Vagina (tissue), 2 donors: ENCODE data around the gene KCND2. TPM values are rescaled to one million over a fixed set of nuclear protein-coding genes. Genes with fewer than 3 reads are reported as not detected.

Source experiments
- DNase-seq, 2 donors: peaks; one replicate each; pipeline ENCODE4 v3.0.0-alpha.2; 2017; ENCODE audit errors: extremely low spot score in 2 of 2
- H3K27ac ChIP-seq: fragments of 200-600 bp; sonication (generic); one replicate; pipeline ENCODE4 v1.5.1; 2019
- H3K27me3 ChIP-seq: fragments of 200-600 bp; sonication (generic); one replicate; pipeline ENCODE4 v1.5.1; 2019
- H3K36me3 ChIP-seq, 2 donors: fragments of 200-600 bp; sonication (generic); one replicate each; pipeline ENCODE4 v1.5.1; 2017 to 2019
- H3K4me1 ChIP-seq: fragments of 200-600 bp; sonication (generic); one replicate; pipeline ENCODE4 v1.5.1; 2019
- H3K4me3 ChIP-seq, 2 donors: fragments of 200-600 bp; sonication (generic); 1 replicate in 1 of 2; 2 replicates in 1 of 2; pipeline ENCODE4 v1.5.1; 2016 to 2019
- H3K9me3 ChIP-seq: fragments of 200-600 bp; sonication (generic); one replicate; pipeline ENCODE4 v1.5.1; 2019
- CTCF ChIP-seq, 3 experiments: fragments of 450-650 bp in 2 of 3; fragments of 200-600 bp in 1 of 3; sonication (generic) in 1 of 3; IDR thresholded peaks; one replicate each; pipeline ENCODE4 v1.5.1; 2017 to 2019; ENCODE audit warnings: antibody characterized with exemption in 3 of 3, mild to moderate bottlenecking in 2 of 3, moderate library complexity in 2 of 3
- POLR2A ChIP-seq, 2 donors: fragments of 450-650 bp; IDR thresholded peaks; one replicate each; pipeline ENCODE4 v1.6.1; 2017; ENCODE audit warnings: antibody characterized with exemption in 2 of 2, mild to moderate bottlenecking in 2 of 2, moderate library complexity in 2 of 2
- POLR2AphosphoS5 ChIP-seq, 2 donors: sonication (generic); formaldehyde crosslinking; IDR thresholded peaks; one replicate each; pipeline ENCODE4 v1.9.0; 2017; ENCODE audit warnings: antibody characterized with exemption in 2 of 2, mild to moderate bottlenecking in 2 of 2, low read depth in 1 of 2; ENCODE audit not compliant: insufficient read depth in 1 of 2
- intact Hi-C: fragments of 100-400 bp; cut with DNase I; formaldehyde crosslinking; loops from one replicate; pipeline ENCODE4 v1.15.1; 2023
- total RNA-seq: library from RNA; depleted of rRNA; stranded (reverse); fragments of >200 nt; gene quantifications from one replicate; pipeline ENCODE4 v1.2.3, GENCODE V29; 2016

KCND2 gene
- total RNA-seq, 1 donor from 2014 or later = 3.7 TPM

- no peaks in the 10 kb centered on the region for H3K27me3 ChIP-seq
- intact Hi-C loops = no loop called here
- no peak for TF ChIP-seq POLR2A (IDR thresholded peaks at IDR 0.05)
- TF ChIP-seq CTCF (IDR thresholded peaks at IDR 0.05) = no peak
- no peak for TF ChIP-seq POLR2AphosphoS5 (IDR thresholded peaks at IDR 0.05; ENCODE audit: insufficient read depth in 1 of 2, low read depth in 1 of 2)
- H3K4me1 ChIP-seq = no peaks in the 10 kb centered on the region
- no peak for DNase-seq
- H3K36me3 ChIP-seq = no peaks in the 10 kb centered on the region
- H3K9me3 ChIP-seq = no peaks in the 10 kb centered on the region
- H3K27ac ChIP-seq = no peak overlapping the region
- no peak overlapping the region for H3K4me3 ChIP-seq
Measured at GRCh38 chr7:120441850-120442249, 168.9 kb downstream of the KCND2 start.

- H3K4me1 ChIP-seq = no peaks in the 10 kb centered on the region
- H3K27ac ChIP-seq = no peak overlapping the region
- H3K9me3 ChIP-seq = no peaks in the 10 kb centered on the region
- DNase-seq = no peak
- H3K4me3 ChIP-seq = no peak overlapping the region
- TF ChIP-seq CTCF (IDR thresholded peaks at IDR 0.05) (no peak), POLR2AphosphoS5 (IDR thresholded peaks at IDR 0.05; ENCODE audit: insufficient read depth in 1 of 2, low read depth in 1 of 2) (no peak), POLR2A (IDR thresholded peaks at IDR 0.05) (no peak)
- intact Hi-C loops = no loop called here
- H3K27me3 ChIP-seq = no peaks in the 10 kb centered on the region
- H3K36me3 ChIP-seq = no peaks in the 10 kb centered on the region
Measured at GRCh38 chr7:120442838-120443237, 169.9 kb downstream of the KCND2 start.

GRCh38 chr7:120444650-120445049 is 171.7 kb downstream of the KCND2 start:
- no peaks in the 10 kb centered on the region for H3K9me3 ChIP-seq
- no peak for TF ChIP-seq POLR2A (IDR thresholded peaks at IDR 0.05)
- no peak for TF ChIP-seq POLR2AphosphoS5 (IDR thresholded peaks at IDR 0.05; ENCODE audit: insufficient read depth in 1 of 2, low read depth in 1 of 2)
- no peak for TF ChIP-seq CTCF (IDR thresholded peaks at IDR 0.05)
- no peak overlapping the region for H3K4me3 ChIP-seq
- intact Hi-C loops = no loop called here
- H3K27me3 ChIP-seq = no peaks in the 10 kb centered on the region
- no peaks in the 10 kb centered on the region for H3K4me1 ChIP-seq
- no peak for DNase-seq
- no peak overlapping the region for H3K27ac ChIP-seq
- no peaks in the 10 kb centered on the region for H3K36me3 ChIP-seq

GRCh38 chr7:120445276-120445675 is 172.3 kb downstream of the KCND2 start:
- no peak overlapping the region for H3K4me3 ChIP-seq
- no peaks in the 10 kb centered on the region for H3K9me3 ChIP-seq
- no peaks in the 10 kb centered on the region for H3K36me3 ChIP-seq
- TF ChIP-seq POLR2AphosphoS5 (IDR thresholded peaks at IDR 0.05; ENCODE audit: insufficient read depth in 1 of 2, low read depth in 1 of 2) (no peak), CTCF (IDR thresholded peaks at IDR 0.05) (no peak), POLR2A (IDR thresholded peaks at IDR 0.05) (no peak)
- intact Hi-C loops = no loop called here
- no peaks in the 10 kb centered on the region for H3K4me1 ChIP-seq
- no peaks in the 10 kb centered on the region for H3K27me3 ChIP-seq
- DNase-seq = no peak
- H3K27ac ChIP-seq = no peak overlapping the region

- no peak for DNase-seq
- no peak for TF ChIP-seq CTCF (IDR thresholded peaks at IDR 0.05)
- no peak for TF ChIP-seq POLR2AphosphoS5 (IDR thresholded peaks at IDR 0.05; ENCODE audit: insufficient read depth in 1 of 2, low read depth in 1 of 2)
- TF ChIP-seq POLR2A (IDR thresholded peaks at IDR 0.05) = no peak
- H3K9me3 ChIP-seq = no peaks in the 10 kb centered on the region
- no peak overlapping the region for H3K27ac ChIP-seq
- no peak overlapping the region for H3K4me3 ChIP-seq
- no peaks in the 10 kb centered on the region for H3K4me1 ChIP-seq
- H3K36me3 ChIP-seq = no peaks in the 10 kb centered on the region
- no peaks in the 10 kb centered on the region for H3K27me3 ChIP-seq
- intact Hi-C loops = no loop called here
Measured at GRCh38 chr7:120452665-120453064, 179.7 kb downstream of the KCND2 start.
